Measurements from ENCODE around the gene DNAL1.
"Not testable (repeated sequence)": the region's sequence is repeated elsewhere in the genome, so short reads cannot be mapped to it uniquely, and the experiment has no call there.

Gene DNAL1

GRCh38 chr14:73645248-73645610, 443 bp downstream of the DNAL1 start:
- no peak for DNase-seq

DNA sequence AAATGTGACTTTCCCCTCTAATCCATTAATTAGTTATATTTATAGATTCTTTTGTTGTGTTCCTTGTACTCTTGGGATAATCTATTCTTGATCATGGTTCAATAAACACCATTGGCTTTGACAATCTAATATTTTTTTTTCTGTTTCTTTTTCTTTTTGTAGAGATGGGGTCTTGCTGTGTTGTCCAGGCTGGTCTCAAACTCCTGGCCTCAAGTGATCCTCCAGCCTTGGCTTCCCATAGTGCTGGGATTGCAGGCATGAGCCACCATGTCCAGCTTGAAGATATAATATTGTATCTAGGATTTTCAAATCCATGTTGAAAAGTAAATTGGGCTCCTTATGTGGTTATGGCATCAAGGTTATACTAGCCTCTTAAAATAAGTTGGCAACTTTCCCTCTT, 6.2 kb downstream of the DNAL1 start:
- DNase-seq, result no peak

- no peak for DNase-seq
Measured at GRCh38 chr14:73655851-73656250, 11.1 kb downstream of the DNAL1 start.

DNA sequence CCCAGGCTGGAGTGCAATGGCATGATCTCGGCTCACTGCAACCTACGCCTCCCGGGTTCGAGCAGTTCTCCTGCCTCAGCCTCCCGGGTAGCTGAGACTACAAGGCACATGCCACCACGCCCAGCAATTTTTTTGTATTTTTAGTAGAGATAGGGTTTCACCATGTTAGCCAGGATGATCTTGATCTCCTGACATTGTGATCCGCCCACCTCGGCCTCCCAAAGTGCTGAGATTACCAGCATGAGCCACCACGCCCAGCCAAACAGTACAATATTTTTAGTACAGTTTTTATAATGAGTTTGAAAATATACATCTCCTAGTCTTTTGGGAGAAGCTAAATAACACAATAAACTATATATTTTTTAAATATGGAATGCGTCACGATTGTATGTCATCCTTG, 14.4 kb downstream of the DNAL1 start:
- not testable (repeated sequence) for DNase-seq

GRCh38 chr14:73660511-73660910, 15.7 kb downstream of the DNAL1 start:
- no peak for DNase-seq

DNA sequence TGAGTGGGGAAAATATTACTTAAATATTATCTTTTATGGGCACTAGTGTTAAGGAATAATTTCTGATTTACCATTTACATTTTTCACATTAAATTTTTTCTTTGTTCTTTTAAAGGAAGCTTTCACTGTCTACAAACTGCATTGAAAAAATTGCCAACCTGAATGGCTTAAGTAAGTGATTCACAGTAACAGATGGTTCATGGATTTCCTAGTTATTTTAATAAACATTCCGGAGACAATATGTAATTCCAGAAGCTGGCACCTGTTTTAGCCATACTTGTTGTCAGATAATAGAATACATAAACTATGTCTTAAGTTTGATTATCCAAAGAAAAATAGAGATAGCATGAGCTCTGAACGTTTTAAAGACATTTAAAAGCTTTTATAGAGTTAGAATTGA, 17.1 kb downstream of the DNAL1 start:
- DNase-seq, result no peak

DNA sequence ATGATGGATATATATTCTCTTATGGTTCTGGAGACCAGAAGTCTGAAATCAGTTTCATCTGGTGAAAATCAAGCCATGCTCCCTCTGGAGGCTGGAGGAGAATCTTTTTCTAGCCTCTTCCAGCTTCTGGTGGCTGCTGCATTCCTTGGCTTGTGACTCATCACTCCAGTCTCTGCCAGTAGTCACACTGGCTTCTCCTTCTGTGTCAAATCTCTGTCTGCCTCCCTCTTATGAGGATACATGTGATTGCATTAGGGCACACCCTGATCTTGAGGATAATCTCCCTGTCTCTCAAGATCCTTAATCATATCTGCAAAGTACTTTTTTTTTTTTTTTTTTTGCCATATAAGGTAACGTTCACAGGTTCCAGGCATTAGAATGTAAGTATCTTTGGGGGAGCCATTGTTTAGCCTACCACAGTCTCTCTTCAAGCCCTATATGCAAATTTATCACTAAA, 17.7 kb downstream of the DNAL1 start:
- no peak for DNase-seq

DNA sequence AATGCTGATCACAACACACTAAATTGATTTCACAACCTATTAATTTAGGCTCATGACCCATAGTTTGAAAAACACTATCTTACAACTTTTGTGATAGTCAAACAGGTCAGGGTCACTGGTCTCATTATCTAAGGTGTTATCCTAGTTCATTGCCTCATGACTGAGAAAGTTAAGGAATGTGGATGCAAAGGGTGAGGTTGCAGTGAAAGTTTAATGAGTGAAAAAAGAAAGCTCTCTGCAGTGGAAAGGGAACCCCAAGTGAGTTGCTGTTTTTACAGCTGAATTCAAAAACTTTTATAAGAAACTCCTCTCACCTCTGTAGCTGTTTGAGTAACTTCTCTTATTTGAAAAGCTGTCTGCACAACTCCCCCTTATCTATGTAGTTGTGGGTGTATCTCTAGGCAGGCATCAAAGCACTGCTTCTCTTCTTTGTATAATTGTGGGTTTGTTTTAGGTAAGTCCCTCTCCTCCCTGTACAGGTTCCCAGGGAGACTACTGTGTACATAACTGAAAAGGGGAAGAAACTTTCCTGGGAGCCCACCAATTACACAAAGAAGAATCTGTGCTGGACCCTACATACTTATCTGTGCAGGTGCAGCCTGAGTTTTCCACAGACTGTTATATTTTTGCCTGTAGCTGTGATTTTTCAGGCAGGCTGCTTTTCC, 18.9 kb downstream of the DNAL1 start:
- DNase-seq, result no peak

- DNase-seq, result no peak
Measured at GRCh38 chr14:73665130-73665529, 20.3 kb downstream of the DNAL1 start.

- no peak for DNase-seq
Measured at GRCh38 chr14:73666583-73666982, 21.8 kb downstream of the DNAL1 start.

- no peak for DNase-seq
Measured at GRCh38 chr14:73667854-73668253, 23.1 kb downstream of the DNAL1 start.

DNA sequence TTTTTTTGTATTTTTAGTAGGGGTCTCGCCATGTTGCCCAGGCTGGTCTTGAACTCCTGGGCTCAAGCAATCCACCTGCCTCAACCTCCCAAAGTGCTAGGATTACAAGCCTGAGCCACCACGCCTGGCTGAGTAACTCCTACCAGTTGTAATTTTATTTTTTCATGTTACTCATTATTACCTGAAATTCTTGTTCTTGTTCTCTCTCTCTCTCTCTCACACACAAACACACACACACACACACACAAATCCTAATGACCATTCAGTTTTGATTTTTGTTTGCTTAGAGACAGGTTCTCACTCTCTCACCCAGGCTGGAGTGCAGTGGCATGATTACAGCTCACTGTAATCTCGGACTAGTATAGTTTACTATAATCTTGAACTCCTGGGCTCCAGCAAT, 30.2 kb downstream of the DNAL1 start:
- DNase-seq, result no peak

GRCh38 chr14:73678698-73679097, 33.9 kb downstream of the DNAL1 start:
- no peak for DNase-seq

DNA sequence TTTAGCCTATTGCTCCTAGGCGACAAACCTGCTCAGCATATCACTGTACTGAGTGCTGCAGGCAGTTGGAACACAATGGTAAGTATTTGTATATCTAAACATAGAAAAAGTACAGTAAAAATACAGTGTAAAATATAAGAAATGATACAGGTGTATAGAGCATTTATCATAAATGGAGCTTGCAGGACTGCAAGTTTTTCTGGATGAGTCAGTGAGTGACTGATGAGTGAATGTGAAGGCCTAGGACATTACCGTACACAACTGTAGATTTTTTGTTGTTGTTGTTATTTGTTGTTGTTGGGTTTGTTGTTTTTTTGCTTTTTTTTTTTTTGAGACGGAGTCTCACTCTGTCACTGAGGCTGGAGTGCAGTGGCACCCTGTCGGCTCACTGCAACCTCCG, 36.0 kb downstream of the DNAL1 start:
- no peak for DNase-seq

- DNase-seq, result no peak
Measured at GRCh38 chr14:73684627-73685026, 39.8 kb downstream of the DNAL1 start.

DNA sequence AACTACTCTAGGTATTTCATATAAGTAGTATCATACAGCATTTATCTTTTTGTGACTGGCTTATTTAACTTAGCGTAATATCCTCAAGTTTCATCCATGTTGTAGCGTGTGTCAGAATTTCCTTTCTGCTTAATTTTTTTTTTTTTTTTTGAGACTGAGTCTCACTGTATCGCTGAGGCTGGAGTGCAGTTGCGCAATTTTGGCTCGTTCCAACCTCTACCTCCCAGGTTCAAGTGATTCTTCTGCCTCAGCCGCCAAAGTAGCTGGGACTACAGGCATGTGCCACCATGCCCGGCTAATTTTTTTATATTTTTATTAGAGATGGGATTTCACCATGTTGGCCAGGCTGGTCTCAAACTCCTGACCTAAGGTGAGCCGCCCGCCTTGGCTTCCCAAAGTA, 40.5 kb downstream of the DNAL1 start:
- no peak for DNase-seq

DNA sequence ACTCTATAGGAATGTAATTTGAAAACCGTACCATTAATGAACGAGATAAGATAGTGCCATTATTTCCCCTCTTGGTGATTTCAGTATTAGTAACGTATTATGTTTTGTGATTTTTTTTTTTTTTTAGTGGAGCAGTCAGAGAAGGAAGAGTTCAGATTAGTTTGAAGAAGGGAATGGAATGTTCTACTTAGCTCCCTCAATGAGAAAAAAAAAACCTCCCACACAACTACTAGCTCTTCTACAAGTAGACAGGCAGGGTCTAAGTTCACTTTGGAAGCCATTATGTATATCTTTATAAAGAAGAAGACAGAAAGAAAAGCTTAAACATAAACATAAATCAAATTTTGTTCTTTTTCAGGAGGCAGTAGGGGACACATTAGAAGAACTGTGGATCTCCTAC, 42.1 kb downstream of the DNAL1 start:
- no peak for DNase-seq

DNA sequence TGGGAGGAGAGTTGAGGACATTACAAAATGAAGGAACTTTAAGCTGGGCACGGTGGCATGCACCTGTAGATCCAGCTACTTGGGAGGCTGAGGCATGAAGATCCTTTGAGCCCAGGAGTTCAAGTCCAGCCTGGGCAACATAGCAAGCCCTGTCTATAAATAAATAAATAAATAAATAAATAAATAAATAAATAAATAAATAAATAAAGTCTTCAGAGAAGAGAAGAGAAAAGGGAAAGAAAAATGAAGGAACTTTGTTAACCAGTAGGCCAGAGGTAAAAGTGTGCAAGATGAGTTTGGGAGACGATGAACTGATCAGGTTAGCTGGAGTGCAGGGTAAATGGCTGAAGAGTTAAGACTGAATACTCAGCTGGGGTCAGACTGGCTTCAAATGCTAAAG, 49.3 kb downstream of the DNAL1 start:
- DNase-seq, result no peak

DNA sequence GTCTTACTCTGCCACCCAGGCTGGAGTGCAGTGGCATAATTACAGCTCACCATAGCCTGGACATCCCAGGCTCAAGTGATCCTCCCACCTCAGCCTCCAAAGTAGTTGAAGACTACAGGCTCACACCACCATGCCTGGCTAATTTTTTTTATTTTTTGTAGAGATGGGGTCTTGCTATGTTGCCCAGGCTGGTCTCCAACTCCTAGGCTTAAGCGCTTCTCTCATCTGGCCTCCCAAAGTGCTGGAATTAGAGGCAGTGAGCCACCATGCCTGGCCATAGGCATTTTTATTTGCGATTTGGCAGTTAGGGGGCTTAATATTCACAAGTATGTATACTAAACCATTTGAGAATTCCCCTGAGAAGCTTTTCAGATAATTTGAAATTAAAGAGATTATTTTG, 50.3 kb downstream of the DNAL1 start:
- DNase-seq, result no peak

DNA sequence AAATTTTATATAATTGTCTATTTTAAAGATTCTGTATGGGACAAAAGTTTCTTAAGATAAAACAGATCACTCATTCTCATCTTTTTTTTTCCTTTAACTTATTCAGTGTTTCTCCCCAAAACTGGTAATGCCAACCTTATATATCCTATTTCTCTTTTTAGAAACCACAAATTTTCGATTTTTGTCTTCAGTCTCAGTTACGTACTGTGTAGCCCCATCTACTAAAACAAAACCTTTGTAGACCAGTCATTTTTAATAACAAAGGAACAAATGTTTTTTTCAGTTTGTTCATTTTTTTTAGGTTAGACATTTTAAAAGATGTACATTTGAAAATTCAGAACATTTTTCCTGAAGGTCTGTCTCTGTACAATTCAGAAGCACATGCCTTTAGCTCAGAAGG, 51.2 kb downstream of the DNAL1 start:
- no peak for DNase-seq

- DNase-seq, result no peak
Measured at GRCh38 chr14:73696466-73697400, 51.9 kb downstream of the DNAL1 start.

- DNase-seq, result no peak
Measured at GRCh38 chr14:73700325-73700724, 55.5 kb downstream of the DNAL1 start.

DNA sequence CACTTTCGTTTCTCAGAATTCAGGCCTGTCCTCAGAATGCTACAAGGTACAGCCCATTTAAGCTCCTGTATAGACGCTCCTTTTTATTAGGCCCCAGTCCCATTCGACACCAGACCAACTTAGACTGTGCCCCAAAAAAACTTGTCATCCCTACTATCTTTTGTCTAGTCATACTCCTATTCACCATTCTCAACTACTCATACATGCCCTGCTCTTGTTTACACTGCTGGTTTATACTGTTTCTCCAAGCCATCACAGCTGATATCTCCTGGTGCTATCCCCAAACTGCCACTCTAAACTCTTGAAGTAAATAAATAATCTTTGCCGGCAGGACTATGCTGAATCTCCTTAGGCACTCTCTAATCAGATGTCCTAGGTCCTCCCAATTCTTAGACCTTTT, 63.3 kb downstream of the DNAL1 start:
- DNase-seq, result not testable (repeated sequence)

GRCh38 chr14:73709904-73710469, 65.2 kb downstream of the DNAL1 start:
- no peak for DNase-seq
